Neural cell (in vitro differentiated cells): ENCODE results near the gene IGF1.

ENCODE experiments used
- EZH2 ChIP-seq: fragments of 200-600, 300-800 bp; shearing (Covaris generic), sonication (generic); IDR thresholded peaks from 2 replicates; pipeline ENCODE4 v1.6.1; 2014; ENCODE audit warnings: antibody characterized with exemption, low read length, borderline replicate concordance, mild to moderate bottlenecking; ENCODE audit not compliant: insufficient read depth, poor library complexity, severe bottlenecking
- POLR2AphosphoS5 ChIP-seq: IDR thresholded peaks from 2 replicates; pipeline ENCODE4 v1.6.1; 2012
- RAD21 ChIP-seq: fragments of 450-650 bp; conservative IDR thresholded peaks from 2 replicates; pipeline ENCODE4 v1.6.1; 2014; ENCODE audit warnings: antibody characterized with exemption, mild to moderate bottlenecking, moderate library complexity
- SMC3 ChIP-seq: fragments of 450-650 bp; conservative IDR thresholded peaks from 2 replicates; pipeline ENCODE4 v1.6.1; 2014; ENCODE audit warnings: antibody characterized with exemption, mild to moderate bottlenecking, moderate library complexity; ENCODE audit not compliant: poor library complexity
- TAF1 ChIP-seq: IDR thresholded peaks from 2 replicates; pipeline ENCODE4 v1.6.1; 2012; ENCODE audit warnings: low read depth
- TF ChIP-seq, protein P1 (sequence below): fragments of 450-650 bp; IDR thresholded peaks from 2 replicates; pipeline ENCODE4 v1.5.1; 2014; ENCODE audit warnings: antibody characterized with exemption, mild to moderate bottlenecking, moderate library complexity; ENCODE audit not compliant: poor library complexity, severe bottlenecking

DNA sequence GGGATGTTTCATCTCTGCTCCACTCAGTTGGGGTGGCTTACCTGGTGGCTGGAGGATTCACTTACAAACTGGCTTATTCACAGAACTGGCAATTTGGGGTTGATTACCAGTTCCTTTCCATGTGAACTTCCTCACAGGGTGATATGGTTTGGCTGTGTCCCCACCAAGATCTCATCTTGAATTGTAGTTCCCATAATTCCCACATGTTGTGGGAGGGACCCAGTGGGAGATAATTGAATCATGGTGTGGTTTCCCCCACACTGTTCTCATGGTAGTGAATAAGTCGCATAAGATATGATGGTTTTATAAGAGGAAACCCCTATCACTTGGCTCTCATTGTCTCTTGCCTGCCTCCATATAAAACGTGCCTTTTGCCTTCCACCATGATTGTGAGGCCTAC is 26.9 kb upstream of the IGF1 start:
- TF ChIP-seq, protein P1, sequence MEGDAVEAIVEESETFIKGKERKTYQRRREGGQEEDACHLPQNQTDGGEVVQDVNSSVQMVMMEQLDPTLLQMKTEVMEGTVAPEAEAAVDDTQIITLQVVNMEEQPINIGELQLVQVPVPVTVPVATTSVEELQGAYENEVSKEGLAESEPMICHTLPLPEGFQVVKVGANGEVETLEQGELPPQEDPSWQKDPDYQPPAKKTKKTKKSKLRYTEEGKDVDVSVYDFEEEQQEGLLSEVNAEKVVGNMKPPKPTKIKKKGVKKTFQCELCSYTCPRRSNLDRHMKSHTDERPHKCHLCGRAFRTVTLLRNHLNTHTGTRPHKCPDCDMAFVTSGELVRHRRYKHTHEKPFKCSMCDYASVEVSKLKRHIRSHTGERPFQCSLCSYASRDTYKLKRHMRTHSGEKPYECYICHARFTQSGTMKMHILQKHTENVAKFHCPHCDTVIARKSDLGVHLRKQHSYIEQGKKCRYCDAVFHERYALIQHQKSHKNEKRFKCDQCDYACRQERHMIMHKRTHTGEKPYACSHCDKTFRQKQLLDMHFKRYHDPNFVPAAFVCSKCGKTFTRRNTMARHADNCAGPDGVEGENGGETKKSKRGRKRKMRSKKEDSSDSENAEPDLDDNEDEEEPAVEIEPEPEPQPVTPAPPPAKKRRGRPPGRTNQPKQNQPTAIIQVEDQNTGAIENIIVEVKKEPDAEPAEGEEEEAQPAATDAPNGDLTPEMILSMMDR: no peak
- TF ChIP-seq SMC3 (no peak), RAD21 (no peak), POLR2AphosphoS5 (no peak), TAF1 (no peak), EZH2 (no peak)
